OCI-LY7 (cell line): ENCODE data around the gene FAM227B.

Experiments used
- CTCF ChIP-seq: fragments of 200-600 bp; sonication (generic); conservative IDR thresholded peaks from 2 replicates; pipeline ENCODE4 v1.5.1; 2014; ENCODE audit warnings: mild to moderate bottlenecking, antibody characterized with exemption, low read length, moderate library complexity, mixed read lengths
- EZH2phosphoT487 ChIP-seq: fragments of 200-600 bp; sonication (generic); IDR thresholded peaks from 2 replicates; pipeline ENCODE4 v1.6.1; 2018; ENCODE audit warnings: low read depth, borderline replicate concordance, mild to moderate bottlenecking, mixed run types, antibody characterized with exemption, low read length, moderate library complexity, mixed read lengths

DNA sequence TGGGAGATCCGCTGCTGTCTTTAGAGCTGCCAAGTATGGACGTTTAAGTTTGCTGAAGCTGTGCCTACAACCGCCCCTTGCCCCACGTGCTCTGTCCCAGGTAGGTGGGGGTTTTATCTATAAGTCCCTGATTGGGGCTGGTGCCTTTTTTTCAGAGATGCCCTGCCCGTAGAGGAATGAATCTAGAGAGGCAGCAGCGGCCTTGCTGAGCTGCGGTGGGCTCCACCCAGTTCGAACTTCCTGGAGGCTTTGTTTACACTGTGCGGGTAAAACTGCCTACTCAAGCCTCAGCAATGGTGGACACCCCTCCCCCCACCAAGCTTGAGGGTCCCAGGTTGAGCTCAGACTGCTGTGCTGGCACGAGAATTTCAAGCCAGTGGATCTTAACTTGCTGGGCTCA, 281.0 kb downstream of the FAM227B start:
- TF ChIP-seq CTCF (no peak), EZH2phosphoT487 (no peak)
